Thyroid gland (tissue), 4 donors: Measurements from ENCODE around the gene TMCO4.

Experiments
- CTCF ChIP-seq, 6 experiments: fragments of 200-600 bp in 3 of 6; fragments of 450-650 bp in 3 of 6; sonication (generic) in 3 of 6; IDR thresholded peaks; one replicate each; pipeline ENCODE4 v1.5.1; 2016 to 2019; ENCODE audit warnings: antibody characterized with exemption in 6 of 6, mild to moderate bottlenecking in 2 of 6, inconsistent platforms in 1 of 6, moderate library complexity in 1 of 6
- POLR2A ChIP-seq, 2 donors: fragments of 450-650 bp; IDR thresholded peaks; one replicate each; pipeline ENCODE4 v1.6.1; 2017; ENCODE audit warnings: antibody characterized with exemption in 2 of 2, mild to moderate bottlenecking in 2 of 2, moderate library complexity in 1 of 2

GRCh38 chr1:19655718-19656080 lies 144.0 kb downstream of the TMCO4 start:
- TF ChIP-seq CTCF (IDR thresholded peaks at IDR 0.05) (no peak), POLR2A (IDR thresholded peaks at IDR 0.05) (no peak)
